DMS153 (cell line): ENCODE measurements around the gene PIGQ.
"Not testable (repeated sequence)": the region's sequence is repeated elsewhere in the genome, so short reads cannot be mapped to it uniquely, and the experiment has no call there.

ENCODE experiments used
- DNase-seq: peaks from one replicate; lab custom pipeline; 2025; lab: John Stamatoyannopoulos, UW

The PIGQ gene

GRCh38 chr16:586047-586644 lies 16.4 kb downstream of the PIGQ start:
- no peak for DNase-seq

- DNase-seq: no peak
Observed at GRCh38 chr16:586645-587590, 17.1 kb downstream of the PIGQ start.

GRCh38 chr16:588639-588888 lies 18.8 kb downstream of the PIGQ start:
- DNase-seq: no peak

- peak; percentile 87 for DNase-seq
Observed at GRCh38 chr16:588889-589657, 19.3 kb downstream of the PIGQ start.

- peak; percentile 94 for DNase-seq
Observed at GRCh38 chr16:589658-590187, 20.0 kb downstream of the PIGQ start, which contains the start of gene RAB40C. TSS of gene RAB40C (plus strand) at chr16:590066. CDS start at chr16:590292, 226 bp downstream.

- DNase-seq: no peak
Observed at GRCh38 chr16:590188-590814, 20.5 kb downstream of the PIGQ start.

- no peak for DNase-seq
Observed at GRCh38 chr16:590815-591200, 21.0 kb downstream of the PIGQ start.

- DNase-seq: no peak
Observed at GRCh38 chr16:591231-591630, 21.5 kb downstream of the PIGQ start.

GRCh38 chr16:591892-592517 lies 22.2 kb downstream of the PIGQ start:
- DNase-seq: no peak

GRCh38 chr16:592518-593306 lies 22.9 kb downstream of the PIGQ start:
- DNase-seq: peak; percentile 84

GRCh38 chr16:593406-593805 lies 23.6 kb downstream of the PIGQ start:
- peak; percentile 84 for DNase-seq

- DNase-seq: no peak
Observed at GRCh38 chr16:593807-594206, 24.0 kb downstream of the PIGQ start.

GRCh38 chr16:595094-595528 lies 25.3 kb downstream of the PIGQ start:
- no peak for DNase-seq

- DNase-seq: peak; percentile 23
Observed at GRCh38 chr16:595942-596735, 26.4 kb downstream of the PIGQ start.

GRCh38 chr16:596736-597060 lies 26.9 kb downstream of the PIGQ start:
- no peak for DNase-seq

- not testable (repeated sequence) for DNase-seq
Observed at GRCh38 chr16:597655-598054, 27.9 kb downstream of the PIGQ start.

GRCh38 chr16:598823-599739 lies 29.3 kb downstream of the PIGQ start:
- no peak for DNase-seq

GRCh38 chr16:600781-601180 lies 31.0 kb downstream of the PIGQ start:
- DNase-seq: no peak

GRCh38 chr16:603933-604332 lies 34.2 kb downstream of the PIGQ start:
- no peak for DNase-seq
